Fibroblast of lung (primary cell): ENCODE measurements around the gene C3orf20. TPM values are rescaled to one million over a fixed set of nuclear protein-coding genes. Genes with fewer than 3 reads are reported as not detected.

Experiments used
- DNase-seq, 2 donors: peaks; one replicate each; pipeline versions ENCODE4 v3.0.0 to v3.0.0-alpha.2; 2010; ENCODE audit warnings: low read depth in 2 of 2
- H2AFZ ChIP-seq: 2 replicates; pipeline ENCODE4 v1.5.1; 2012; ENCODE audit warnings: low read length, control low read depth, inconsistent platforms
- H3K27ac ChIP-seq: 2 replicates; pipeline ENCODE4 v1.5.1; 2011; ENCODE audit warnings: low read length, control low read depth; ENCODE audit not compliant: insufficient read depth
- H3K27me3 ChIP-seq: 2 replicates; pipeline ENCODE4 v1.5.1; 2011; ENCODE audit warnings: mild to moderate bottlenecking, low read length; ENCODE audit not compliant: control insufficient read depth, insufficient read depth
- H3K36me3 ChIP-seq: 2 replicates; pipeline ENCODE4 v1.5.1; 2011; ENCODE audit warnings: low read length; ENCODE audit not compliant: control insufficient read depth, insufficient read depth
- H3K4me1 ChIP-seq: 2 replicates; pipeline ENCODE4 v1.5.1; 2011; ENCODE audit warnings: low read length; ENCODE audit not compliant: control insufficient read depth, insufficient read depth; ENCODE audit errors: extremely low read depth
- H3K4me2 ChIP-seq: 2 replicates; pipeline ENCODE4 v1.5.1; 2011; ENCODE audit warnings: low read length, control low read depth; ENCODE audit not compliant: insufficient read depth; ENCODE audit errors: extremely low read depth
- H3K4me3 ChIP-seq, 4 experiments: fragments of 200-600 bp in 1 of 4; sonication (generic) in 1 of 4; replicated peaks in 1 of 4; 2 replicates each; pipeline ENCODE4 v1.5.1; 2011 to 2016; ENCODE audit warnings: low read length in 4 of 4, low read depth in 3 of 4, mild to moderate bottlenecking in 3 of 4, control low read depth in 2 of 4, inconsistent platforms in 1 of 4, mixed read lengths in 1 of 4; ENCODE audit not compliant: insufficient read depth in 1 of 4; ENCODE audit errors: control extremely low read depth in 1 of 4
- H3K79me2 ChIP-seq: 2 replicates; pipeline ENCODE4 v1.5.1; 2012; ENCODE audit warnings: mild to moderate bottlenecking, low read length, inconsistent platforms; ENCODE audit not compliant: control insufficient read depth, insufficient read depth
- H3K9ac ChIP-seq: 2 replicates; pipeline ENCODE4 v1.5.1; 2011; ENCODE audit warnings: mild to moderate bottlenecking, low read length, control low read depth; ENCODE audit not compliant: insufficient read depth
- H3K9me3 ChIP-seq: 2 replicates; pipeline ENCODE4 v1.5.1; 2012; ENCODE audit warnings: low read depth, low read length; ENCODE audit not compliant: control insufficient read depth, insufficient read depth
- H4K20me1 ChIP-seq: 2 replicates; pipeline ENCODE4 v1.5.1; 2011; ENCODE audit warnings: low read length; ENCODE audit not compliant: control insufficient read depth, insufficient read depth; ENCODE audit errors: extremely low read depth
- EZH2 ChIP-seq: IDR thresholded peaks from 2 replicates; pipeline ENCODE4 v1.5.1; 2012; ENCODE audit warnings: low read length, control low read depth, mild to moderate bottlenecking; ENCODE audit errors: missing control alignments
- polyA minus RNA-seq: library from RNA; depleted of rRNA, polyadenylated mRNA; stranded (reverse); fragments of >200 nt; gene quantifications from 2 replicates; pipeline ENCODE4 v1.2.3, GENCODE V29; 2011; ENCODE audit warnings: low replicate concordance
- polyA plus RNA-seq, 2 donors: library from polyadenylated mRNA; depleted of rRNA in 1 of 2; stranded (reverse) in 1 of 2; unstranded in 1 of 2; fragments of >200 nt; gene quantifications; 2 replicates each; pipeline ENCODE4 v1.2.1, GENCODE V29; 2011 to 2012; ENCODE audit warnings: missing spikeins in 1 of 2
- total RNA-seq: library from RNA; depleted of rRNA; stranded (reverse); fragments of >200 nt; gene quantifications from 2 replicates; pipeline ENCODE4 v1.2.1, GENCODE V29; 2014
- TF ChIP-seq, protein P1 (sequence below), 2 donors: IDR thresholded peaks in 1 of 2; conservative IDR thresholded peaks in 1 of 2; 1 replicate in 1 of 2; 2 replicates in 1 of 2; pipeline ENCODE4 v1.5.1; 2011 to 2012; ENCODE audit warnings: low read length in 2 of 2, control low read depth in 1 of 2, inconsistent platforms in 1 of 2, low read depth in 1 of 2, mild to moderate bottlenecking in 1 of 2

C3orf20 gene
- total RNA-seq: not detected in 2 replicates
- not detected in 2 replicates for polyA plus RNA-seq
- polyA plus RNA-seq (2012): not detected in 2 replicates
- polyA minus RNA-seq: not detected in 2 replicates

DNA sequence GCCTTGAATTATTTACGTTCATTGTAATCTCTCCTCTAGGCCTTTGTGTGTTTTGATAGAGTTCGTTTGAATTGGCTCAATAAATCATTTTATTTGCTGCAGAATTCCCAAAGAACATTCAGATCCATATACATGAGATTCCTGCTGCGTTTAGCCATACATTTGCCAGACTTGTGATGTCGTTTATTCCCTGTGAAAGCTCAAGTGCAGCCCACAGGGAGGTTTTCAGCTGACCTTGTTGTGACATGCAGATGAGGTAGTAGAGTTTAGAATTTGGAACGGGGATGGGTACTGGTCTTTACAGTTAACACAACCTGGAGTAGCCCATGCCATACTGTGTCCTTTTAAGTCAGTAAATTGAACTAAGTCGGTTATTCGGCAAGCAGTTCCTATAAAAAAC lies at the start of gene C3orf20:
TSS of gene C3orf20 (plus strand) at position 301 of the 400 bp plus-strand sequence. CDS start 7,573 bp downstream, outside the sequence.
- H3K27me3 ChIP-seq: no peaks in the 10 kb centered on the region
- no peaks in the 10 kb centered on the region for H3K4me1 ChIP-seq
- no peak within 1 kb of the TSS for H3K4me3 ChIP-seq
- TF ChIP-seq, protein P1, sequence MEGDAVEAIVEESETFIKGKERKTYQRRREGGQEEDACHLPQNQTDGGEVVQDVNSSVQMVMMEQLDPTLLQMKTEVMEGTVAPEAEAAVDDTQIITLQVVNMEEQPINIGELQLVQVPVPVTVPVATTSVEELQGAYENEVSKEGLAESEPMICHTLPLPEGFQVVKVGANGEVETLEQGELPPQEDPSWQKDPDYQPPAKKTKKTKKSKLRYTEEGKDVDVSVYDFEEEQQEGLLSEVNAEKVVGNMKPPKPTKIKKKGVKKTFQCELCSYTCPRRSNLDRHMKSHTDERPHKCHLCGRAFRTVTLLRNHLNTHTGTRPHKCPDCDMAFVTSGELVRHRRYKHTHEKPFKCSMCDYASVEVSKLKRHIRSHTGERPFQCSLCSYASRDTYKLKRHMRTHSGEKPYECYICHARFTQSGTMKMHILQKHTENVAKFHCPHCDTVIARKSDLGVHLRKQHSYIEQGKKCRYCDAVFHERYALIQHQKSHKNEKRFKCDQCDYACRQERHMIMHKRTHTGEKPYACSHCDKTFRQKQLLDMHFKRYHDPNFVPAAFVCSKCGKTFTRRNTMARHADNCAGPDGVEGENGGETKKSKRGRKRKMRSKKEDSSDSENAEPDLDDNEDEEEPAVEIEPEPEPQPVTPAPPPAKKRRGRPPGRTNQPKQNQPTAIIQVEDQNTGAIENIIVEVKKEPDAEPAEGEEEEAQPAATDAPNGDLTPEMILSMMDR (conservative IDR thresholded peaks at IDR 0.05 in 1 of 2, IDR thresholded peaks at IDR 0.05 in 1 of 2; ENCODE audit: low read depth in 1 of 2, low read length in 2 of 2): no peak
- TF ChIP-seq EZH2: no peak
- H3K9ac ChIP-seq: no peak within 1 kb of the TSS
- peaks cover 3% of the 10 kb centered on the region for H3K36me3 ChIP-seq
- no peaks in the 10 kb centered on the region for H3K9me3 ChIP-seq
- H2AFZ ChIP-seq: no peak within 1 kb of the TSS
- no peaks in the 10 kb centered on the region for H3K79me2 ChIP-seq
- no peak for DNase-seq
- no peak within 1 kb of the TSS for H3K4me2 ChIP-seq
- no peak within 1 kb of the TSS for H3K27ac ChIP-seq
- no peaks in the 10 kb centered on the region for H4K20me1 ChIP-seq

DNA sequence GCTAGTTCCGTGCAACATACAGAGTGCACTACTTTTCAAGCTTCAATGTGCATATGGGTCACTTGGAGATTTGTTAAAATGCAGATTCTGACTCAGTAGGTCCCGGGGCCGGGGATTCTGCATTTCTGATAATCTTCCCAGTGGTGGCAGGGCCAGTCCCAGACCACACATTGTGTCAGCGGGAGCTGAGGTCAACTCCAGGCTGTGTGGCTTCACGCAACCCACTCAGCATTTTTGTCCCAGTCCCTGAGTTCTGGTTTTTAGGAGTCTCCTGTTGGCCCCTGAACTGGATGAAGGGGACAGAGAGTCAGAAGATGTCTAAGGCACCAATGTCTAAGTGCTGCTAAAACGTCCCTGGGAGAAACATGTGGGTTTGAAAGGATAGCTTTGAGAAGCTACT lies 49.5 kb upstream of the C3orf20 start:
- Histone ChIP-seq H3K27me3 (no peaks in the 10 kb centered on the region), H3K4me2 (no peak overlapping the region), H3K9ac (no peak overlapping the region), H2AFZ (no peak overlapping the region), H3K36me3 (no peaks in the 10 kb centered on the region), H4K20me1 (no peaks in the 10 kb centered on the region), H3K79me2 (no peaks in the 10 kb centered on the region), H3K27ac (no peak overlapping the region), H3K9me3 (no peaks in the 10 kb centered on the region), H3K4me1 (no peaks in the 10 kb centered on the region), H3K4me3 (no peak overlapping the region)
- TF ChIP-seq, protein P1 (conservative IDR thresholded peaks at IDR 0.05 in 1 of 2, IDR thresholded peaks at IDR 0.05 in 1 of 2; ENCODE audit: low read depth in 1 of 2, low read length in 2 of 2): no peak
- TF ChIP-seq EZH2: no peak
- no peak for DNase-seq

DNA sequence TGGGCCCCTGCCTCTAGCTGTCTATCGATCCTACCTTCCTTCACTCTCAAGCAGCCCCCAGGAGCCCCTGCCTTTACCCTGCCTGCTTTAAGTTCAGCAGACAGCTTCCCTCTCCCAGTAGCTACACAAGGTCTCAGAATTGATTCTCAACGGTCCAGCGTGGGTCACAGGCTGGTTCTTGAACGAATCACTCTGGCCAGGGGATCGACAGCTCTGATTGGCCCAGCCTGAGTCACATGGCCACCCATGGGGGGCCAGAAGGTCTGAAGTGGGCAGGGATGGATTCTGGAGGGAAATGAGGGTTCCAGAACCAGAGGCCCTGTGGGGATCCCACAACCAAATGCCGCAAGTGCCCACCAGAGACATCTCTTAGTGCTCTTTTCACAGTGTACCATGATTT lies 47.1 kb upstream of the C3orf20 start:
- Histone ChIP-seq H4K20me1 (no peaks in the 10 kb centered on the region), H3K4me2 (no peak overlapping the region), H3K27me3 (no peaks in the 10 kb centered on the region), H3K9ac (no peak overlapping the region), H3K4me1 (no peaks in the 10 kb centered on the region), H2AFZ (no peak overlapping the region), H3K36me3 (no peaks in the 10 kb centered on the region), H3K27ac (no peak overlapping the region), H3K4me3 (no peak overlapping the region), H3K9me3 (no peaks in the 10 kb centered on the region), H3K79me2 (no peaks in the 10 kb centered on the region)
- no peak for TF ChIP-seq EZH2
- TF ChIP-seq, protein P1 (conservative IDR thresholded peaks at IDR 0.05 in 1 of 2, IDR thresholded peaks at IDR 0.05 in 1 of 2; ENCODE audit: low read depth in 1 of 2, low read length in 2 of 2): no peak
- DNase-seq: no peak
